ENCODE results near the gene HTD2.

DNA sequence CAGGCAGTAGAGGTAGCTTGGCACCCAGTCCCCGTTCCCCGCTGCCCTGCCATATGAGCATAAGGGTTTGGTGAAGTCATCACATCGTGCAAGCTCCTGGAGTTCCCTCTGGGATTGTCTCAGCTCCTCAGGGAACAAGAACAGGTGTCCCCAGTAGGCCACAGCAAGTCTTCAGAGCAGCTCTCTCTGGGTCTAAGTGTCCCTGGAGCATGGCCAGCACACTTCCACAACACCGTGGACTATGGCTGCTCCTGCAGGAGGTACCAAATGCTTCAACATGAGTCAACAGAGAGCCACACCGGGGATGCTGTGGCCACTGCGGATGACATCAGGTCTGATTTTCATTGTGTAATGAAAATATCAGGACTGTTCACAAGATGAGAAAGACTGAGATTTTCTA, 45.6 kb upstream of the HTD2 start:
- TF ChIP-seq POLR2A (IDR thresholded peaks at IDR 0.05), result no peak
- TF ChIP-seq CTCF (IDR thresholded peaks at IDR 0.05), result no peak
